ENCODE data around the gene MYO1E. TPM values are rescaled to one million over a fixed set of nuclear protein-coding genes. Genes with fewer than 3 reads are reported as not detected.

Gene MYO1E
- total RNA-seq (10 to 100 TPM in 1 of 2 donors, 1 to 10 TPM in 1; 6.7 to 70.9 TPM), polyA plus RNA-seq (10 to 100 TPM; 13.6 to 29.6 TPM)

- peak within 1 kb of the TSS; percentile 90 to 91 for H3K27ac ChIP-seq (ENCODE audit: low read depth in 1 of 2, low read length in 2 of 2)
Observed at GRCh38 chr15:59372352-59373211, at the start of gene MYO1E. Gene MYO1E (minus strand): TSS chr15:59372871. CDS start chr15:59372500, 371 bp downstream.

More at GRCh38 chr15:59372352-59373211, at the start of gene MYO1E:
- Histone ChIP-seq H3K4me3 (ENCODE audit: low read depth in 1 of 3, low read length in 3 of 3) (peak within 1 kb of the TSS; percentile 75 to 90 (median 89)), H3K9ac (ENCODE audit: low read depth in 1 of 2, low read length in 2 of 2) (peak within 1 kb of the TSS; percentile 89 to 93), H3K4me1 (ENCODE audit: control insufficient read depth in 4 of 4, insufficient read depth in 4 of 4, low read length in 3 of 4) (peaks cover 0 to 25% (median 7%) of the 10 kb centered on the region in 4 donors), H3K36me3 (ENCODE audit: control insufficient read depth in 4 of 4, insufficient read depth in 3 of 4, low read depth in 1 of 4, low read length in 3 of 4) (peaks cover 0 to 1% (median 0%) of the 10 kb centered on the region in 4 donors), H3K9me3 (ENCODE audit: control insufficient read depth in 4 of 4, low read length in 3 of 4) (no peaks in the 10 kb centered on the region), H3K27me3 (ENCODE audit: control insufficient read depth in 4 of 4, insufficient read depth in 4 of 4, low read length in 3 of 4) (no peaks in the 10 kb centered on the region)
- TF ChIP-seq TAF1 (conservative IDR thresholded peaks at IDR 0.05) (peak; percentile 96), GABPA (IDR thresholded peaks at IDR 0.05 in 1 of 2, conservative IDR thresholded peaks at IDR 0.05 in 1 of 2) (no peak), ZBTB33 (IDR thresholded peaks at IDR 0.05) (peak; percentile 71), SP1 (IDR thresholded peaks at IDR 0.05) (peak; percentile 68), MAX (IDR thresholded peaks at IDR 0.05) (peak; percentile 44), RXRA (IDR thresholded peaks at IDR 0.05) (peak; percentile 47 to 56), EGR1 (IDR thresholded peaks at IDR 0.05; ENCODE audit: low read depth in 2 of 2) (peak in 1 of 2 donors; percentile 12), JUND (IDR thresholded peaks at IDR 0.05) (peak; percentile 50 to 74), FOXA1 (IDR thresholded peaks at IDR 0.05) (no peak), ATF3 (IDR thresholded peaks at IDR 0.05) (no peak), HNF4G (IDR thresholded peaks at IDR 0.05) (peak; percentile 26), YY1 (IDR thresholded peaks at IDR 0.05) (peak; percentile 96), HNF4A (conservative IDR thresholded peaks at IDR 0.05) (peak; percentile 65 to 76), RAD21 (IDR thresholded peaks at IDR 0.05) (peak in 1 of 2 donors; percentile 46)
- TF ChIP-seq, protein P1, sequence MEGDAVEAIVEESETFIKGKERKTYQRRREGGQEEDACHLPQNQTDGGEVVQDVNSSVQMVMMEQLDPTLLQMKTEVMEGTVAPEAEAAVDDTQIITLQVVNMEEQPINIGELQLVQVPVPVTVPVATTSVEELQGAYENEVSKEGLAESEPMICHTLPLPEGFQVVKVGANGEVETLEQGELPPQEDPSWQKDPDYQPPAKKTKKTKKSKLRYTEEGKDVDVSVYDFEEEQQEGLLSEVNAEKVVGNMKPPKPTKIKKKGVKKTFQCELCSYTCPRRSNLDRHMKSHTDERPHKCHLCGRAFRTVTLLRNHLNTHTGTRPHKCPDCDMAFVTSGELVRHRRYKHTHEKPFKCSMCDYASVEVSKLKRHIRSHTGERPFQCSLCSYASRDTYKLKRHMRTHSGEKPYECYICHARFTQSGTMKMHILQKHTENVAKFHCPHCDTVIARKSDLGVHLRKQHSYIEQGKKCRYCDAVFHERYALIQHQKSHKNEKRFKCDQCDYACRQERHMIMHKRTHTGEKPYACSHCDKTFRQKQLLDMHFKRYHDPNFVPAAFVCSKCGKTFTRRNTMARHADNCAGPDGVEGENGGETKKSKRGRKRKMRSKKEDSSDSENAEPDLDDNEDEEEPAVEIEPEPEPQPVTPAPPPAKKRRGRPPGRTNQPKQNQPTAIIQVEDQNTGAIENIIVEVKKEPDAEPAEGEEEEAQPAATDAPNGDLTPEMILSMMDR (IDR thresholded peaks at IDR 0.05; ENCODE audit: low read depth, low read length, missing input control) = no peak
- TF ChIP-seq, protein P2, sequence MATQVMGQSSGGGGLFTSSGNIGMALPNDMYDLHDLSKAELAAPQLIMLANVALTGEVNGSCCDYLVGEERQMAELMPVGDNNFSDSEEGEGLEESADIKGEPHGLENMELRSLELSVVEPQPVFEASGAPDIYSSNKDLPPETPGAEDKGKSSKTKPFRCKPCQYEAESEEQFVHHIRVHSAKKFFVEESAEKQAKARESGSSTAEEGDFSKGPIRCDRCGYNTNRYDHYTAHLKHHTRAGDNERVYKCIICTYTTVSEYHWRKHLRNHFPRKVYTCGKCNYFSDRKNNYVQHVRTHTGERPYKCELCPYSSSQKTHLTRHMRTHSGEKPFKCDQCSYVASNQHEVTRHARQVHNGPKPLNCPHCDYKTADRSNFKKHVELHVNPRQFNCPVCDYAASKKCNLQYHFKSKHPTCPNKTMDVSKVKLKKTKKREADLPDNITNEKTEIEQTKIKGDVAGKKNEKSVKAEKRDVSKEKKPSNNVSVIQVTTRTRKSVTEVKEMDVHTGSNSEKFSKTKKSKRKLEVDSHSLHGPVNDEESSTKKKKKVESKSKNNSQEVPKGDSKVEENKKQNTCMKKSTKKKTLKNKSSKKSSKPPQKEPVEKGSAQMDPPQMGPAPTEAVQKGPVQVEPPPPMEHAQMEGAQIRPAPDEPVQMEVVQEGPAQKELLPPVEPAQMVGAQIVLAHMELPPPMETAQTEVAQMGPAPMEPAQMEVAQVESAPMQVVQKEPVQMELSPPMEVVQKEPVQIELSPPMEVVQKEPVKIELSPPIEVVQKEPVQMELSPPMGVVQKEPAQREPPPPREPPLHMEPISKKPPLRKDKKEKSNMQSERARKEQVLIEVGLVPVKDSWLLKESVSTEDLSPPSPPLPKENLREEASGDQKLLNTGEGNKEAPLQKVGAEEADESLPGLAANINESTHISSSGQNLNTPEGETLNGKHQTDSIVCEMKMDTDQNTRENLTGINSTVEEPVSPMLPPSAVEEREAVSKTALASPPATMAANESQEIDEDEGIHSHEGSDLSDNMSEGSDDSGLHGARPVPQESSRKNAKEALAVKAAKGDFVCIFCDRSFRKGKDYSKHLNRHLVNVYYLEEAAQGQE (IDR thresholded peaks at IDR 0.05) = peak; percentile 95
- WGBS = under 1% methylated on average over 74 of the region's 74 CpGs
- peak; percentile 71 for DNase-seq (ENCODE audit: low spot score)

Data from liver (tissue), 9 donors.